CD4-positive, alpha-beta T cell treated with Interleukin-15 for 1 hour (primary cell): ENCODE measurements around the gene PDE1A.
"Not testable (repeated sequence)": the region's sequence is repeated elsewhere in the genome, so short reads cannot be mapped to it uniquely, and the experiment has no call there.

Source experiments
- DNase-seq: peaks from one replicate; pipeline ENCODE4 v3.0.0-alpha.2; 2020

PDE1A gene

GRCh38 chr2:182351427-182351826 lies 75.4 kb downstream of the PDE1A start:
- no peak for DNase-seq

GRCh38 chr2:182349268-182349667 lies 77.6 kb downstream of the PDE1A start:
- DNase-seq = no peak

GRCh38 chr2:182345384-182345783 lies 81.5 kb downstream of the PDE1A start:
- DNase-seq = no peak

- no peak for DNase-seq
These were observed 96.2 kb downstream of the PDE1A start for GRCh38 chr2:182330451-182331305.

GRCh38 chr2:182324665-182325064 lies 102.2 kb downstream of the PDE1A start:
- no peak for DNase-seq

- DNase-seq = no peak
These were observed 105.7 kb downstream of the PDE1A start for GRCh38 chr2:182321096-182321495.

GRCh38 chr2:182319556-182320505 lies 107.0 kb downstream of the PDE1A start:
- DNase-seq = no peak

GRCh38 chr2:182318466-182319220 lies 108.2 kb downstream of the PDE1A start:
- no peak for DNase-seq

- DNase-seq = no peak
These were observed 109.9 kb downstream of the PDE1A start for GRCh38 chr2:182316950-182317349.

- no peak for DNase-seq
These were observed 123.9 kb downstream of the PDE1A start for GRCh38 chr2:182302972-182303371.

GRCh38 chr2:182302174-182302573 lies 124.7 kb downstream of the PDE1A start:
- no peak for DNase-seq

GRCh38 chr2:182301093-182301492 lies 125.7 kb downstream of the PDE1A start:
- DNase-seq = no peak

GRCh38 chr2:182300608-182301007 lies 126.2 kb downstream of the PDE1A start:
- DNase-seq = no peak

GRCh38 chr2:182299632-182300031 lies 127.2 kb downstream of the PDE1A start:
- DNase-seq = no peak

GRCh38 chr2:182298456-182298855 lies 128.4 kb downstream of the PDE1A start:
- DNase-seq = no peak

- no peak for DNase-seq
These were observed 135.5 kb downstream of the PDE1A start for GRCh38 chr2:182291296-182291695.

GRCh38 chr2:182283512-182283911 lies 143.3 kb downstream of the PDE1A start:
- DNase-seq = no peak

GRCh38 chr2:182281276-182281675 lies 145.6 kb downstream of the PDE1A start:
- DNase-seq = no peak

- no peak for DNase-seq
These were observed 146.7 kb downstream of the PDE1A start for GRCh38 chr2:182280118-182280517.

- not testable (repeated sequence) for DNase-seq
These were observed 150.2 kb downstream of the PDE1A start for GRCh38 chr2:182276662-182277061.

GRCh38 chr2:182267971-182268370 lies 158.9 kb downstream of the PDE1A start:
- no peak for DNase-seq

GRCh38 chr2:182266909-182267308 lies 159.9 kb downstream of the PDE1A start:
- DNase-seq = no peak

- no peak for DNase-seq
These were observed 161.1 kb downstream of the PDE1A start for GRCh38 chr2:182265718-182266117.
